Type B pancreatic cell (in vitro differentiated cells): ENCODE results near the gene TTC33. TPM values are rescaled to one million over a fixed set of nuclear protein-coding genes. Genes with fewer than 3 reads are reported as not detected.

Experiments used
- DNase-seq: peaks from one replicate; pipeline ENCODE4 v3.0.0; 2021; ENCODE audit warnings: mixed read lengths; ENCODE audit not compliant: unreplicated experiment; ENCODE audit errors: extremely low spot score
- H3K27ac Mint-ChIP-seq: 2 replicates; pipeline ENCODE4 v1.8.0; 2021; ENCODE audit warnings: mild to moderate bottlenecking, mixed read lengths
- H3K27me3 Mint-ChIP-seq: 2 replicates; pipeline ENCODE4 v1.8.0; 2021; ENCODE audit warnings: mixed read lengths
- H3K36me3 Mint-ChIP-seq: 2 replicates; pipeline ENCODE4 v1.8.0; 2021; ENCODE audit warnings: mixed read lengths
- H3K4me1 Mint-ChIP-seq: one replicate; pipeline ENCODE4 v1.8.0; 2021; ENCODE audit warnings: mixed read lengths; ENCODE audit not compliant: unreplicated experiment
- H3K4me3 Mint-ChIP-seq: 2 replicates; pipeline ENCODE4 v1.8.0; 2021; ENCODE audit warnings: mild to moderate bottlenecking, mixed read lengths
- H3K9me3 Mint-ChIP-seq: 2 replicates; pipeline ENCODE4 v1.8.0; 2021; ENCODE audit warnings: mixed read lengths
- CTCF ChIP-seq: fragments of 200-600 bp; sonication (generic); conservative IDR thresholded peaks from 2 replicates; pipeline ENCODE4 v1.5.0; 2021; ENCODE audit warnings: antibody characterized with exemption, mild to moderate bottlenecking
- total RNA-seq: library from RNA; stranded (reverse); gene quantifications from 2 replicates; pipeline ENCODE4 v1.2.1, GENCODE V29; 2021; ENCODE audit warnings: low replicate concordance

The TTC33 gene
- total RNA-seq, 1 donor from 2014 or later = 15.8 TPM

DNA sequence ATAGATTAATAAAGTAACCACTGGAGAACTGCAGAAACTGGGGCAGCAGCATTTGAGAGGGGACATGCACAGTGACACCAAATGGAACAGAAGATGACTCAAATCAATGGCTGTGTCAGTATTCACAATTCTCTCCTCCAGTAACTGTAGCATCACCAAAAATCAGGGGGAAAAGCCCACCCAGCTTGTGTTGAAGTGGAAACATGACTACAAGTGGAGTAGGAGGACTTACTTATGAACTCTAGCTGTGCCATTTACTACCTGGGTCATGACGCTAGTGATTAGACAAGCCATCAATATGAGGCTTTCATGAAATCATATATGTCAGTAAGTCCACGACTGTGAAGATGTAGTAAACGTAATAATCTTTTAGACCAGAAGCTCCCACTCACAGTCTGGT lies 275.8 kb downstream of the TTC33 start:
- no peaks in the 10 kb centered on the region for H3K4me1 Mint-ChIP-seq
- no peaks in the 10 kb centered on the region for H3K27me3 Mint-ChIP-seq
- H3K27ac Mint-ChIP-seq = no peak overlapping the region
- no peaks in the 10 kb centered on the region for H3K36me3 Mint-ChIP-seq
- no peaks in the 10 kb centered on the region for H3K9me3 Mint-ChIP-seq
- no peak for TF ChIP-seq CTCF
- no peak overlapping the region for H3K4me3 Mint-ChIP-seq
- DNase-seq = no peak

GRCh38 chr5:40478766-40479165 lies 277.0 kb downstream of the TTC33 start:
- Mint-ChIP-seq H3K9me3 (no peaks in the 10 kb centered on the region), H3K4me1 (no peaks in the 10 kb centered on the region), H3K4me3 (no peak overlapping the region), H3K27ac (no peak overlapping the region), H3K36me3 (no peaks in the 10 kb centered on the region), H3K27me3 (no peaks in the 10 kb centered on the region)
- TF ChIP-seq CTCF = no peak
- no peak for DNase-seq

DNA sequence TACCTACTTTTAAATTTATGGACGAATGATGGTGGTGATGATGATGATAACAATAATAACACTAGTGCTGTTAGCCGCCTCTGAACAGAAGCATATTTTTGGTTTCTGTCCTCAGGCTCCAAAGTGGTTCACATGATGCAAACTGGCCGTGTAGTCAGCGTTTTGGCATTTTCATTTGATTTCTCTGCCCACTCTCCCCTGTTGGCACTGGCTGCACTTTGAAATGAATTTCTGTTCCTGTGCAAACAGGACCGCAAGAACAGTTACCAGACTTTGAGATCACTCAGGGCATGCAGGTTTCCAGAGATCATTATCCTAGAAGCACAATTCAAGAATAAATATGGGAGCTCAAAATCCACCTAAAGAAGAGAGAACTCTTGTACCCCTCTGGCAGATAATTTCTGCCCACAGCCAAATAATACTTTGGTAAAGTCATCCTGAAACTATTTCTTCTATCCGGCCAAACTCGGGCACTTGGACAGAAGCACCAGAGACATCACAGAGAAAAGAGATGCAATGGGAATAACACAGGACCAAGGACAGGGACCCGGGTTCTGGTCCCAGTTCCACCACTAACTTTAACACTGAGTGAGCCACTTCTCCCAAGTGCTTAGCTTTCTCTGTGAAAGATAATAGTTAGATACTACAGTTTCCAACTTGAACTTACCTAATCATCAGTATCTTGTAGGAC lies 277.8 kb downstream of the TTC33 start:
- no peak overlapping the region for H3K4me3 Mint-ChIP-seq
- H3K27ac Mint-ChIP-seq = no peak overlapping the region
- DNase-seq = no peak
- no peak for TF ChIP-seq CTCF
- H3K9me3 Mint-ChIP-seq = no peaks in the 10 kb centered on the region
- H3K4me1 Mint-ChIP-seq = no peaks in the 10 kb centered on the region
- no peaks in the 10 kb centered on the region for H3K27me3 Mint-ChIP-seq
- no peaks in the 10 kb centered on the region for H3K36me3 Mint-ChIP-seq

DNA sequence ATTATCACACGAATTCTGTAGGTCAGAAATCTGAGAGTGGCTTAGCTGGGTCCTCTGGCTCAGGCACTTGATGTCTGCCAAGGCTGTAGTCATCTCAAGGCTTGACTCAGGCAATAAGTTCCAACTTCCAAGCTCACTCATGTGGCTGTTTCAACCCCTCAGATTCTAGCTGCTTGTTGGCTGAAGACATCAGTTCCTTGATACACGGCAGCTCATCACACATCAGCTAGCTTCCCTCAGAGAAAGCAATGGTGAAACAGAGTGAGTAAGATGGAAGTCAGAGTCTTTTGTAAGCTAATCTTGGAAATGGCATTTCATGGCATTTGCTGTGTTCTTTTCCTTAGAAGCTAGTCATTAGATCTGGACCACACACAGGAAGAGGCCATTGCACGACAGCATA lies 280.2 kb downstream of the TTC33 start:
- no peak overlapping the region for H3K27ac Mint-ChIP-seq
- no peaks in the 10 kb centered on the region for H3K9me3 Mint-ChIP-seq
- DNase-seq = no peak
- H3K27me3 Mint-ChIP-seq = no peaks in the 10 kb centered on the region
- H3K36me3 Mint-ChIP-seq = no peaks in the 10 kb centered on the region
- no peak overlapping the region for H3K4me3 Mint-ChIP-seq
- H3K4me1 Mint-ChIP-seq = no peaks in the 10 kb centered on the region
- no peak for TF ChIP-seq CTCF

GRCh38 chr5:40474250-40474649 lies 281.5 kb downstream of the TTC33 start:
- DNase-seq = no peak
- Mint-ChIP-seq H3K27ac (no peak overlapping the region), H3K36me3 (no peaks in the 10 kb centered on the region), H3K27me3 (no peaks in the 10 kb centered on the region), H3K9me3 (no peaks in the 10 kb centered on the region), H3K4me3 (no peak overlapping the region), H3K4me1 (no peaks in the 10 kb centered on the region)
- TF ChIP-seq CTCF = no peak

DNA sequence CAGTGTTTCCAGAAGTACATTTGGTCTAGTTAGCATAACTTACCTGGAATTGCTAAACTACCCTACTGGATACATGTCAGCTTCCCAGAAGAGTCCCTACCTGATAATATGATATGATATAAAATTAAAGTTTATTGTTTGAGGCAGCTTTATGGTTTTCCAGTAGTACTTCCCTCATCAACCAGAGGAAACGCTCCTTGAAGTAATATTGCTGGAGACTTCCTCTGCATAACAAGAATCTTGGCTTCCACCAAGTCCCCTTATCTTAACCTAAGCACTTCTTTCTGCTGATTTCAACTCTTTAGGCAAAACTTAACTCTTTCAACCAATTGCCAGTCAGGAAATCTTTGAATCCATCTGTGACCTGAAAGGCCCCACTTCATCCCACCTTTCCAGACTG lies 290.3 kb downstream of the TTC33 start:
- no peak for TF ChIP-seq CTCF
- Mint-ChIP-seq H3K9me3 (peaks cover 2% of the 10 kb centered on the region), H3K4me3 (no peak overlapping the region), H3K27ac (no peak overlapping the region), H3K36me3 (no peaks in the 10 kb centered on the region), H3K27me3 (peaks cover 8% of the 10 kb centered on the region), H3K4me1 (no peaks in the 10 kb centered on the region)
- no peak for DNase-seq
